Measurements from ENCODE around the gene PLA1A.

DNA sequence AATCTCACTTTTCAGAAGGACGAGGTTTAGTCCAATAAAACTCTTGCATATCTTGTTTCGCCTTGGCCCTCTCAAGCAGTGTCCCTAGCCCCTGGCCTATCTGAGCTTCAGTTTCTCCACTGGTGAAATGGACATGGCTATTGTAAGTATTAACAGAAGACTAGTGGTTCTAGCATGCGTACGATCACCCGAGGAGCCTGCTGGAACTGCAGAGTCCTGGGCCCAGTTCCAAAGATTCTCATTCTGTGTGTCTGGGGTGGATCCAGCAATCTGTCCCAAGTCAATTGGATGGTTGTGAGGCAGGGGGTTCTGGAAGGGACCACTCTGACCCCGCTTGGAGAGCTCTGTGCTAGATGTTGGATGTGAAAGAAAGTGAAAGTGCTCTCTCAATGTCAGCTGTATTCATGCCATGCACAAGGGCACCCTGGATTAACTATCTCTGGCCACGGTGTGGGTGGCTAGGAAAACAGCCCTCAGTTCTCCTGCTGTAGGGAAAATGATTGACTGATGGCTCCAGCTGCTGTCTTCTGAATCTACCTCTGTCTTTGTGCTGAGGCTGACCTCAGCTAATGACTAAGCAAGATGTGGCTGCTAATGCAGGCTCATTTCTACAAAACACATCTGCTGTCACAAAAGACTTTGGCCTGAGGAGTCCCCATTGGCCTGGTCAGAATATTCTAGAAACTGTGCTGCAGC is 1.9 kb upstream of the PLA1A start:
- no peak for TF ChIP-seq POLR2A (IDR thresholded peaks at IDR 0.05; ENCODE audit: low read length)
- no peak for TF ChIP-seq GATA1 (IDR thresholded peaks at IDR 0.05; ENCODE audit: low read depth, low read length)

Measured in erythroblast (primary cell).